Astrocyte (in vitro differentiated cells and primary cell): Measurements from ENCODE around the gene RAB4B. TPM values are rescaled to one million over a fixed set of nuclear protein-coding genes. Genes with fewer than 3 reads are reported as not detected.
"Not testable (repeated sequence)": the region's sequence is repeated elsewhere in the genome, so short reads cannot be mapped to it uniquely, and the experiment has no call there.

Source experiments
- DNase-seq: peaks from one replicate; pipeline ENCODE4 v3.0.0-alpha.2; 2010; ENCODE audit warnings: low read depth
- FAIRE-seq: peaks from 2 replicates; lab custom pipeline; 2011; peaks lifted over from hg19 to GRCh38; lab: Jason Lieb, UNC
- H2AFZ ChIP-seq: 2 replicates; pipeline ENCODE4 v1.6.0; 2012; ENCODE audit warnings: low read depth, low read length, inconsistent platforms
- H3K27ac ChIP-seq: 2 replicates; pipeline ENCODE4 v1.5.1; 2011; ENCODE audit warnings: low read depth, low read length, inconsistent platforms
- H3K27me3 ChIP-seq: 2 replicates; pipeline ENCODE4 v1.6.0; 2011; ENCODE audit warnings: low read length, inconsistent platforms; ENCODE audit not compliant: insufficient read depth
- H3K36me3 ChIP-seq: 2 replicates; pipeline ENCODE4 v1.5.1; 2011; ENCODE audit warnings: low read length, inconsistent platforms; ENCODE audit not compliant: insufficient read depth
- H3K4me1 ChIP-seq: 2 replicates; pipeline ENCODE4 v1.5.1; 2011; ENCODE audit warnings: low read length, inconsistent platforms; ENCODE audit not compliant: insufficient read depth
- H3K4me2 ChIP-seq: 2 replicates; pipeline ENCODE4 v1.6.0; 2012; ENCODE audit warnings: low read length, inconsistent platforms
- H3K4me3 ChIP-seq: 2 replicates; pipeline ENCODE4 v1.5.1; 2011; ENCODE audit warnings: low read depth, mild to moderate bottlenecking, low read length, inconsistent platforms; ENCODE audit not compliant: insufficient read depth
- H3K79me2 ChIP-seq: 2 replicates; pipeline ENCODE4 v1.6.0; 2012; ENCODE audit warnings: mild to moderate bottlenecking, low read length, inconsistent platforms; ENCODE audit not compliant: insufficient read depth
- H3K9ac ChIP-seq: 2 replicates; pipeline ENCODE4 v1.6.0; 2012; ENCODE audit warnings: mild to moderate bottlenecking, low read length, inconsistent platforms
- H3K9me3 ChIP-seq: 2 replicates; pipeline ENCODE4 v1.5.1; 2012; ENCODE audit warnings: low read depth, mild to moderate bottlenecking, low read length, inconsistent platforms; ENCODE audit not compliant: insufficient read depth
- H4K20me1 ChIP-seq: 2 replicates; pipeline ENCODE4 v1.6.0; 2012; ENCODE audit warnings: low read length, inconsistent platforms; ENCODE audit not compliant: insufficient read depth
- H3K27ac Mint-ChIP-seq: one replicate; pipeline ENCODE4 v1.8.0; 2021; ENCODE audit warnings: mild to moderate bottlenecking, mixed read lengths; ENCODE audit not compliant: unreplicated experiment
- H3K27me3 Mint-ChIP-seq: one replicate; pipeline ENCODE4 v1.8.0; 2021; ENCODE audit warnings: low read depth, mixed read lengths; ENCODE audit not compliant: unreplicated experiment
- H3K36me3 Mint-ChIP-seq: one replicate; pipeline ENCODE4 v1.8.0; 2021; ENCODE audit warnings: low read depth, mixed read lengths; ENCODE audit not compliant: unreplicated experiment
- H3K4me1 Mint-ChIP-seq: one replicate; pipeline ENCODE4 v1.8.0; 2021; ENCODE audit warnings: low read depth, mixed read lengths; ENCODE audit not compliant: unreplicated experiment
- H3K4me3 Mint-ChIP-seq: one replicate; pipeline ENCODE4 v1.8.0; 2021; ENCODE audit warnings: mild to moderate bottlenecking, moderate library complexity, mixed read lengths; ENCODE audit not compliant: unreplicated experiment
- H3K9me3 Mint-ChIP-seq: one replicate; pipeline ENCODE4 v1.8.0; 2021; ENCODE audit warnings: mild to moderate bottlenecking, mixed read lengths; ENCODE audit not compliant: unreplicated experiment
- CTCF ChIP-seq: IDR thresholded peaks from 2 replicates; pipeline ENCODE4 v1.5.1; 2011; ENCODE audit warnings: low read depth, mild to moderate bottlenecking, inconsistent platforms, low read length, moderate library complexity; ENCODE audit not compliant: insufficient read depth
- EZH2 ChIP-seq: IDR thresholded peaks from 2 replicates; pipeline ENCODE4 v1.6.1; 2012; ENCODE audit warnings: mild to moderate bottlenecking, low read length, inconsistent platforms; ENCODE audit not compliant: insufficient read depth
- total RNA-seq: library from RNA; stranded (reverse); gene quantifications from 2 replicates; pipeline ENCODE4 v1.2.1, GENCODE V29; 2021

Gene RAB4B
- total RNA-seq, 1 donor from 2014 or later: 18.8 TPM

- no peak for DNase-seq
- Histone ChIP-seq H3K27ac (no peak overlapping the region), H3K4me2 (no peak overlapping the region), H4K20me1 (peaks cover 61% of the 10 kb centered on the region), H3K9me3 (no peaks in the 10 kb centered on the region), H3K27me3 (no peaks in the 10 kb centered on the region), H3K4me3 (no peak overlapping the region), H3K79me2 (peaks cover 36% of the 10 kb centered on the region), H2AFZ (no peak overlapping the region), H3K36me3 (peaks cover 51% of the 10 kb centered on the region), H3K9ac (no peak overlapping the region), H3K4me1 (peaks cover 7% of the 10 kb centered on the region)
- Mint-ChIP-seq H3K4me3 (no peak overlapping the region), H3K36me3 (peaks cover 30% of the 10 kb centered on the region), H3K4me1 (peaks cover 6% of the 10 kb centered on the region), H3K9me3 (no peaks in the 10 kb centered on the region), H3K27ac (no peak overlapping the region), H3K27me3 (no peaks in the 10 kb centered on the region)
- no peak for FAIRE-seq
- TF ChIP-seq CTCF (no peak), EZH2 (no peak)
Measured at GRCh38 chr19:40763963-40764362, 14.1 kb upstream of the RAB4B start.

DNA sequence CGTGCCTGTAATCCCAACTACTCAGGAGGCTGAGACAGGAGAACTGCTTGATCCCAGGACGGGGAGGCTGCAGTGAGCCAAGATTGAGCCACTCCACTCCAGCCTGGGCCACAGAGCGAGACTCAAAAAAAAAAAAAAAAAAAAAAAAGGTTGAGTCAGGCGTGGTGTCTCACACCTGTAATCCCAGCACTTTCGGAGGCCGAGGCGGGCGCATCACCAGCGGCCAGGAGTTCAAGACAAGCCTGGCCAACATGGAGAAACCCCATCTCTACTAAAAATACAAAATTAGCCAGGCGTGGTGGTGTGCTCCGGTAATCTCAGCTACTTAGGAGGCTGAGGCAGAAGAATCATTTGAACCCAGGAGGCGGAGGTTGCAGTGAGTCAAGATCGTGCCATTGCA lies 11.7 kb upstream of the RAB4B start:
- Histone ChIP-seq H4K20me1 (peaks cover 42% of the 10 kb centered on the region), H3K36me3 (peaks cover 32% of the 10 kb centered on the region), H3K79me2 (peaks cover 16% of the 10 kb centered on the region)
- H3K4me1 Mint-ChIP-seq, H3K4me2 ChIP-seq, FAIRE-seq, H3K4me3 Mint-ChIP-seq, H3K9ac ChIP-seq, H2AFZ ChIP-seq, H3K27ac ChIP-seq, H3K9me3 Mint-ChIP-seq, H3K4me1 ChIP-seq, H3K27ac Mint-ChIP-seq, DNase-seq, H3K27me3 ChIP-seq, H3K4me3 ChIP-seq, H3K9me3 ChIP-seq, H3K27me3 Mint-ChIP-seq: not testable (repeated sequence)
- peaks cover 36% of the 10 kb centered on the region for H3K36me3 Mint-ChIP-seq

- peaks cover 13% of the 10 kb centered on the region for H3K36me3 ChIP-seq
- Mint-ChIP-seq H3K4me1 (peaks cover 6% of the 10 kb centered on the region), H3K27ac (no peak overlapping the region), H3K27me3 (no peaks in the 10 kb centered on the region), H3K4me3 (no peak overlapping the region), H3K36me3 (peaks cover 29% of the 10 kb centered on the region), H3K9me3 (peaks cover 3% of the 10 kb centered on the region)
- no peak overlapping the region for H3K4me3 ChIP-seq
- FAIRE-seq (no peak), DNase-seq (no peak)
- H3K4me2 ChIP-seq: no peak overlapping the region
- H3K27ac ChIP-seq: no peak overlapping the region
- no peaks in the 10 kb centered on the region for H3K27me3 ChIP-seq
- no peak overlapping the region for H3K9ac ChIP-seq
- H3K9me3 ChIP-seq: no peaks in the 10 kb centered on the region
- H3K79me2 ChIP-seq: no peaks in the 10 kb centered on the region
- no peak overlapping the region for H2AFZ ChIP-seq
- H4K20me1 ChIP-seq: peaks cover 17% of the 10 kb centered on the region
- H3K4me1 ChIP-seq: no peaks in the 10 kb centered on the region
- TF ChIP-seq CTCF: no peak
- TF ChIP-seq EZH2: no peak
Measured at GRCh38 chr19:40768869-40769268, 9.2 kb upstream of the RAB4B start.

- H3K4me3 ChIP-seq, H3K27me3 ChIP-seq, H4K20me1 ChIP-seq, H3K4me1 ChIP-seq, H3K4me2 ChIP-seq, H3K27ac ChIP-seq, H3K27me3 Mint-ChIP-seq, DNase-seq, H3K79me2 ChIP-seq, FAIRE-seq, H3K9me3 Mint-ChIP-seq, H3K27ac Mint-ChIP-seq, H3K9ac ChIP-seq, H3K36me3 ChIP-seq, H3K9me3 ChIP-seq, H3K4me3 Mint-ChIP-seq, H2AFZ ChIP-seq: not testable (repeated sequence)
- Mint-ChIP-seq H3K36me3 (peaks cover 17% of the 10 kb centered on the region), H3K4me1 (peaks cover 10% of the 10 kb centered on the region)
Measured at GRCh38 chr19:40771101-40771862, 6.8 kb upstream of the RAB4B start.
